ENCODE data around the gene BRD1.

Gene BRD1

GRCh38 chr22:49787861-49788260 lies 39.8 kb downstream of the BRD1 start:
- Histone ChIP-seq H3K36me3 (ENCODE audit: insufficient read depth) (no peaks in the 10 kb centered on the region), H3K79me2 (ENCODE audit: insufficient read depth, low read depth) (peaks cover 13% of the 10 kb centered on the region; the same call in 1 of the 2 replicates), H3K4me2 (no peak overlapping the region), H2AFZ (ENCODE audit: low read depth) (no peak overlapping the region), H3K4me1 (ENCODE audit: low read depth, poor library complexity, severe bottlenecking) (no peaks in the 10 kb centered on the region), H3K9ac (no peak overlapping the region), H3K27me3 (ENCODE audit: insufficient read depth, low read depth) (no peaks in the 10 kb centered on the region), H4K20me1 (ENCODE audit: insufficient read depth) (no peaks in the 10 kb centered on the region), H3K4me3 (IDR thresholded peaks at IDR 0.05; ENCODE audit: insufficient read depth, low read depth, low read length) (no peak overlapping the region), H3K27ac (no peak overlapping the region)
- TF ChIP-seq, protein P1, sequence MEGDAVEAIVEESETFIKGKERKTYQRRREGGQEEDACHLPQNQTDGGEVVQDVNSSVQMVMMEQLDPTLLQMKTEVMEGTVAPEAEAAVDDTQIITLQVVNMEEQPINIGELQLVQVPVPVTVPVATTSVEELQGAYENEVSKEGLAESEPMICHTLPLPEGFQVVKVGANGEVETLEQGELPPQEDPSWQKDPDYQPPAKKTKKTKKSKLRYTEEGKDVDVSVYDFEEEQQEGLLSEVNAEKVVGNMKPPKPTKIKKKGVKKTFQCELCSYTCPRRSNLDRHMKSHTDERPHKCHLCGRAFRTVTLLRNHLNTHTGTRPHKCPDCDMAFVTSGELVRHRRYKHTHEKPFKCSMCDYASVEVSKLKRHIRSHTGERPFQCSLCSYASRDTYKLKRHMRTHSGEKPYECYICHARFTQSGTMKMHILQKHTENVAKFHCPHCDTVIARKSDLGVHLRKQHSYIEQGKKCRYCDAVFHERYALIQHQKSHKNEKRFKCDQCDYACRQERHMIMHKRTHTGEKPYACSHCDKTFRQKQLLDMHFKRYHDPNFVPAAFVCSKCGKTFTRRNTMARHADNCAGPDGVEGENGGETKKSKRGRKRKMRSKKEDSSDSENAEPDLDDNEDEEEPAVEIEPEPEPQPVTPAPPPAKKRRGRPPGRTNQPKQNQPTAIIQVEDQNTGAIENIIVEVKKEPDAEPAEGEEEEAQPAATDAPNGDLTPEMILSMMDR (conservative IDR thresholded peaks at IDR 0.05; ENCODE audit: low read depth, low read length) = no peak

GRCh38 chr22:49786976-49787706 lies 40.5 kb downstream of the BRD1 start:
- peaks cover 13% of the 10 kb centered on the region; the same call in 1 of the 2 replicates for H3K79me2 ChIP-seq (ENCODE audit: insufficient read depth, low read depth)
- no peak overlapping the region for H3K27ac ChIP-seq
- no peaks in the 10 kb centered on the region for H3K27me3 ChIP-seq (ENCODE audit: insufficient read depth, low read depth)
- H4K20me1 ChIP-seq (ENCODE audit: insufficient read depth) = no peaks in the 10 kb centered on the region
- H3K4me1 ChIP-seq (ENCODE audit: low read depth, poor library complexity, severe bottlenecking) = no peaks in the 10 kb centered on the region
- no peak overlapping the region for H3K9ac ChIP-seq
- no peak overlapping the region for H2AFZ ChIP-seq (ENCODE audit: low read depth)
- TF ChIP-seq, protein P1 (conservative IDR thresholded peaks at IDR 0.05; ENCODE audit: low read depth, low read length) = no peak
- H3K36me3 ChIP-seq (ENCODE audit: insufficient read depth) = no peaks in the 10 kb centered on the region
- H3K4me2 ChIP-seq = no peak overlapping the region
- H3K4me3 ChIP-seq (IDR thresholded peaks at IDR 0.05; ENCODE audit: insufficient read depth, low read depth, low read length) = no peak overlapping the region

- H3K4me1 ChIP-seq (ENCODE audit: low read depth, poor library complexity, severe bottlenecking) = no peaks in the 10 kb centered on the region
- no peak overlapping the region for H3K9ac ChIP-seq
- no peak overlapping the region for H3K27ac ChIP-seq
- no peak overlapping the region for H2AFZ ChIP-seq (ENCODE audit: low read depth)
- peaks cover 13% of the 10 kb centered on the region; the same call in 1 of the 2 replicates for H3K79me2 ChIP-seq (ENCODE audit: insufficient read depth, low read depth)
- no peaks in the 10 kb centered on the region for H3K36me3 ChIP-seq (ENCODE audit: insufficient read depth)
- no peak overlapping the region for H3K4me3 ChIP-seq (IDR thresholded peaks at IDR 0.05; ENCODE audit: insufficient read depth, low read depth, low read length)
- H4K20me1 ChIP-seq (ENCODE audit: insufficient read depth) = no peaks in the 10 kb centered on the region
- no peak overlapping the region for H3K4me2 ChIP-seq
- TF ChIP-seq, protein P1 (conservative IDR thresholded peaks at IDR 0.05; ENCODE audit: low read depth, low read length) = no peak
- no peaks in the 10 kb centered on the region for H3K27me3 ChIP-seq (ENCODE audit: insufficient read depth, low read depth)
Measured at GRCh38 chr22:49785841-49786471, 41.7 kb downstream of the BRD1 start.

DNA sequence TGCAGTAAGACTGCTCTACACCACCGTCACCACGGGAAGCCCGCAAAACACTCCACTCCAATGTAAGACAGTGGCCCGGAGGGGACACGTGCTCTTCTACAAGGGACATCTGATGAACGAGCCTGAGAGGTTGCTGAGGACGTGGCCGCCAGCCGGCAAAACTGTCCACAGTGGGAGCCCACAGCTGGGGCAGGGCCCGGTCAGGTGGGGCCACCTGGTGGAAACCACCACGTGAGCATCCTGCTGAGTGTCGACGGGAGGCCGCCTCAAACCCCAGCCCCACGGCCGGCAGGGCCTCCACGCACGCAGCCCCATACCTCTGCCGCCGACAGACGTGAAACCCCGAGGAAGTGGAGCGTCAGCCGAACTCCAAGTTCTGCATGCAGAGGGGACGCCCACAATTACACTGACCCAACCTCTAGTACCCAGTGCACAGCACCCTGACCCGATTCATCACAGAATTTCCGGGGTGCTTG lies 42.6 kb downstream of the BRD1 start:
- H3K4me1 ChIP-seq (ENCODE audit: low read depth, poor library complexity, severe bottlenecking) = no peaks in the 10 kb centered on the region
- no peak overlapping the region for H3K27ac ChIP-seq
- H3K4me3 ChIP-seq (IDR thresholded peaks at IDR 0.05; ENCODE audit: insufficient read depth, low read depth, low read length) = no peak overlapping the region
- no peak overlapping the region for H3K9ac ChIP-seq
- no peak overlapping the region for H3K4me2 ChIP-seq
- no peaks in the 10 kb centered on the region for H3K36me3 ChIP-seq (ENCODE audit: insufficient read depth)
- TF ChIP-seq, protein P1 (conservative IDR thresholded peaks at IDR 0.05; ENCODE audit: low read depth, low read length) = no peak
- H3K79me2 ChIP-seq (ENCODE audit: insufficient read depth, low read depth) = peaks cover 13% of the 10 kb centered on the region; the same call in 1 of the 2 replicates
- no peaks in the 10 kb centered on the region for H4K20me1 ChIP-seq (ENCODE audit: insufficient read depth)
- H2AFZ ChIP-seq (ENCODE audit: low read depth) = no peak overlapping the region
- no peaks in the 10 kb centered on the region for H3K27me3 ChIP-seq (ENCODE audit: insufficient read depth, low read depth)
